Activated T-cell treated with anti-CD3 and anti-CD28 coated beads, Interleukin-2, amount 50 U/mL, for 72 hours (primary cell): ENCODE measurements around the gene TSPAN14. TPM values are rescaled to one million over a fixed set of nuclear protein-coding genes. Genes with fewer than 3 reads are reported as not detected.

ENCODE experiments used
- ATAC-seq, 2 donors: fragments of 150-1000 bp; cut with Tn5 transposase; replicated peaks in 1 of 2; 2 replicates each; pipeline ENCODE4 v1.10.0; 2021; ENCODE audit warnings: moderate library complexity in 2 of 2, mild to moderate bottlenecking in 1 of 2
- DNase-seq, 2 donors: peaks; one replicate each; pipeline ENCODE4 v3.0.0; 2021 to 2022; ENCODE audit warnings: mixed read lengths in 1 of 2
- H3K27ac Mint-ChIP-seq: one replicate; pipeline ENCODE4 v1.8.0; 2022; ENCODE audit warnings: mild to moderate bottlenecking, moderate library complexity, mixed read lengths
- H3K27me3 Mint-ChIP-seq: one replicate; pipeline ENCODE4 v1.8.0; 2022; ENCODE audit warnings: low read depth, mixed read lengths
- H3K36me3 Mint-ChIP-seq, 2 donors: one replicate each; pipeline ENCODE4 v1.8.0; 2022; ENCODE audit warnings: mixed read lengths in 2 of 2, mild to moderate bottlenecking in 1 of 2; ENCODE audit not compliant: insufficient read depth in 2 of 2
- H3K4me1 Mint-ChIP-seq: one replicate; pipeline ENCODE4 v1.8.0; 2022; ENCODE audit warnings: low read depth, mixed read lengths
- H3K4me3 Mint-ChIP-seq, 2 donors: one replicate each; pipeline ENCODE4 v1.8.0; 2022; ENCODE audit warnings: mild to moderate bottlenecking in 2 of 2, mixed read lengths in 2 of 2, moderate library complexity in 2 of 2
- H3K9me3 Mint-ChIP-seq, 2 donors: one replicate each; pipeline ENCODE4 v1.8.0; 2022; ENCODE audit warnings: mixed read lengths in 2 of 2
- total RNA-seq, 2 donors: library from RNA; stranded (reverse); gene quantifications; one replicate each; pipeline ENCODE4 v1.2.3, GENCODE V29; 2022

Gene TSPAN14
- total RNA-seq, 2 donors from 2014 or later, result 44.2 to 47.8 TPM

GRCh38 chr10:80569131-80569895 is 115.2 kb downstream of the TSPAN14 start:
- no peaks in the 10 kb centered on the region for H3K27me3 Mint-ChIP-seq
- H3K4me3 Mint-ChIP-seq, result no peak overlapping the region
- DNase-seq, result no peak
- ATAC-seq, result no peak
- H3K4me1 Mint-ChIP-seq, result no peaks in the 10 kb centered on the region
- H3K9me3 Mint-ChIP-seq, result no peaks in the 10 kb centered on the region
- H3K27ac Mint-ChIP-seq, result no peak overlapping the region
- no peaks in the 10 kb centered on the region for H3K36me3 Mint-ChIP-seq

- H3K27me3 Mint-ChIP-seq, result no peaks in the 10 kb centered on the region
- H3K4me3 Mint-ChIP-seq, result no peak overlapping the region
- H3K27ac Mint-ChIP-seq, result no peak overlapping the region
- no peaks in the 10 kb centered on the region for H3K36me3 Mint-ChIP-seq
- DNase-seq (no peak), ATAC-seq (no peak)
- no peaks in the 10 kb centered on the region for H3K9me3 Mint-ChIP-seq
- H3K4me1 Mint-ChIP-seq, result no peaks in the 10 kb centered on the region
Measured at GRCh38 chr10:80571352-80571751, 117.2 kb downstream of the TSPAN14 start.

- peaks cover 15% of the 10 kb centered on the region for H3K27me3 Mint-ChIP-seq
- peaks cover 0 to 2% of the 10 kb centered on the region in 2 donors for H3K36me3 Mint-ChIP-seq
- no peak for ATAC-seq
- no peak overlapping the region for H3K27ac Mint-ChIP-seq
- no peak overlapping the region for H3K4me3 Mint-ChIP-seq
- DNase-seq, result no peak
- H3K4me1 Mint-ChIP-seq, result peaks cover 11% of the 10 kb centered on the region
- peaks cover 0 to 2% of the 10 kb centered on the region in 2 donors for H3K9me3 Mint-ChIP-seq
Measured at GRCh38 chr10:80579181-80579763, 125.2 kb downstream of the TSPAN14 start.

- H3K4me3 Mint-ChIP-seq, result no peak overlapping the region
- H3K9me3 Mint-ChIP-seq, result peaks cover 0 to 2% of the 10 kb centered on the region in 2 donors
- DNase-seq (no peak), ATAC-seq (no peak)
- peaks cover 0 to 2% of the 10 kb centered on the region in 2 donors for H3K36me3 Mint-ChIP-seq
- H3K4me1 Mint-ChIP-seq, result peaks cover 11% of the 10 kb centered on the region
- H3K27me3 Mint-ChIP-seq, result peaks cover 15% of the 10 kb centered on the region
- H3K27ac Mint-ChIP-seq, result no peak overlapping the region
Measured at GRCh38 chr10:80579849-80580637, 125.9 kb downstream of the TSPAN14 start.

- Mint-ChIP-seq H3K9me3 (peaks cover 0 to 2% of the 10 kb centered on the region in 2 donors), H3K27me3 (peaks cover 15% of the 10 kb centered on the region), H3K36me3 (peaks cover 0 to 2% of the 10 kb centered on the region in 2 donors), H3K27ac (no peak overlapping the region), H3K4me3 (no peak overlapping the region), H3K4me1 (peaks cover 11% of the 10 kb centered on the region)
- no peak for ATAC-seq
- DNase-seq, result no peak
Measured at GRCh38 chr10:80580638-80581468, 126.7 kb downstream of the TSPAN14 start.

- Mint-ChIP-seq H3K27me3 (peaks cover 15% of the 10 kb centered on the region), H3K4me3 (no peak overlapping the region), H3K27ac (no peak overlapping the region), H3K4me1 (peaks cover 11% of the 10 kb centered on the region), H3K9me3 (peaks cover 0 to 2% of the 10 kb centered on the region in 2 donors), H3K36me3 (peaks cover 0 to 2% of the 10 kb centered on the region in 2 donors)
- ATAC-seq, result no peak
- DNase-seq, result no peak
Measured at GRCh38 chr10:80581469-80581835, 127.3 kb downstream of the TSPAN14 start.

GRCh38 chr10:80582286-80582960 is 128.3 kb downstream of the TSPAN14 start:
- no peak for DNase-seq
- peaks cover 15% of the 10 kb centered on the region for H3K27me3 Mint-ChIP-seq
- no peaks in the 10 kb centered on the region for H3K9me3 Mint-ChIP-seq

More at GRCh38 chr10:80582286-80582960, 128.3 kb downstream of the TSPAN14 start:
- no peak for ATAC-seq
- Mint-ChIP-seq H3K4me1 (peaks cover 11% of the 10 kb centered on the region), H3K36me3 (no peaks in the 10 kb centered on the region), H3K27ac (no peak overlapping the region), H3K4me3 (no peak overlapping the region)

Other genes starting within 250 kb of the TSPAN14 start
- 100 to 1,000 TPM; 207 to 229 TPM for gene ANXA11, start 248.8 kb upstream of the TSPAN14 start, total RNA-seq
- gene MAT1A, start 164.7 kb upstream of the TSPAN14 start, total RNA-seq, result not detected
- not detected for gene DYDC1, start 97.6 kb upstream of the TSPAN14 start, total RNA-seq
- not detected for gene DYDC2, start 97.5 kb upstream of the TSPAN14 start, total RNA-seq
- gene PRXL2A, start 45.8 kb upstream of the TSPAN14 start, total RNA-seq, result 10 to 100 TPM; 11.0 to 15.5 TPM
- gene SH2D4B, start 83.6 kb downstream of the TSPAN14 start, total RNA-seq, result under 1 TPM; 0.34 to 0.46 TPM